ENCODE results near the gene BCAT1.
"Not testable (repeated sequence)": the region's sequence is repeated elsewhere in the genome, so short reads cannot be mapped to it uniquely, and the experiment has no call there.

The BCAT1 gene

DNA sequence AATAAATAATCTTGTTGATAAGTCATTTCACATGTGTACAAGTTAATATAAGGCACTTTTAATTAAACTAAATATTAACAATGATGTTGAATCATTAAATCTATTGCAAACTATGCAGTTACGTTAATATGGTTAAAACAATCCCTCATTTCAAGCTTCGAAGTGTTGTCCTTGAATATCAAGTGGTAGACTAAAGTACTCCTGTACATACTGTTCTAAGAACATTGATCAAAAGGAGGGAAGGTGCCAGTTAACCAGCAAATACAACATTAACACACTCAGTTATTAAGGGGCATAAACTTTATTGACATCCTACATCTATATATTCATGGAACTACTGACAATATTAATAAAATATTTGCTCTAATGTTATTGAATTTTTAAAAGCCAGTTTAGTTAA is 8.7 kb downstream of the BCAT1 start:
- Histone ChIP-seq H3K4me3 (ENCODE audit: control insufficient read depth in 1 of 7, extremely low read depth in 1 of 7, insufficient read depth in 4 of 7, low read depth in 2 of 7, low read length in 6 of 7) (no peak overlapping the region), H3K27me3 (replicated peaks in 2 of 5; ENCODE audit: control insufficient read depth in 4 of 5, insufficient read depth in 5 of 5, low read length in 4 of 5) (no peaks in the 10 kb centered on the region), H3K9me3 (ENCODE audit: control extremely low read depth in 1 of 5, control insufficient read depth in 4 of 5, insufficient read depth in 2 of 5, low read depth in 1 of 5, low read length in 4 of 5) (no peaks in the 10 kb centered on the region), H3K36me3 (ENCODE audit: control insufficient read depth in 4 of 4, insufficient read depth in 4 of 4, low read length in 3 of 4) (peaks cover 0 to 33% (median 5%) of the 10 kb centered on the region in 4 experiments), H3K27ac (ENCODE audit: insufficient read depth in 1 of 2, low read depth in 1 of 2, low read length in 2 of 2, poor library complexity in 1 of 2, severe bottlenecking in 2 of 2) (no peak overlapping the region), H3K4me1 (ENCODE audit: control extremely low read depth in 1 of 4, control insufficient read depth in 4 of 4, insufficient read depth in 4 of 4, low read length in 3 of 4) (peaks cover 8 to 27% (median 16%) of the 10 kb centered on the region in 4 experiments)
- CTCF ChIA-PET, result interaction anchor here (0.8 to 0.9 kb wide), 2 partner anchors 10 to 21 kb away, joined by 3 to 4 read pairs; no protein-coding TSS in a partner anchor
- POLR2A ChIA-PET, result no interaction called here
- WGBS (ENCODE audit: insufficient coverage), result no CpG with 5 or more reads among the region's 2 CpGs
- no peak for DNase-seq

DNA sequence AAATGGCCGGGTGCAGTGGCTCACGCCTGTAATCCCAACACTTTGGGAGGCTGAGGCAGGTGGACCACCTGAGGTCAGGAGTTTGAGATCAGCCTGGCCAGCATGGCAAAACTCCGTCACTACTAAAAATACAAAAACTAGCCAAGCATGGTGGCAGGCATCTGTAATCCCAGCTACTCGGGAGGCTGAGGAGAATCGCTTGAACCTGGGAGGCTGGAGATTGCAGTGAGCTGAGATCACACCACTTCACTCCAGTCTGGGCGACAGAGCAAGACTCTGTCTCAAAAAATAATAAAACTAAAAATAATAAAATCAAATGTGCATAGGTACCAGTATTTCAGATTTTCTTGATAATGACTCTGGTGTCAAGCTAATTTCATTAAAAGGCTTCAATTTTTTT is 9.3 kb downstream of the BCAT1 start:
- H3K27ac ChIP-seq (ENCODE audit: insufficient read depth in 1 of 2, low read depth in 1 of 2, low read length in 2 of 2, poor library complexity in 1 of 2, severe bottlenecking in 2 of 2); H3K9me3 ChIP-seq (ENCODE audit: control extremely low read depth in 1 of 5, control insufficient read depth in 4 of 5, insufficient read depth in 2 of 5, low read depth in 1 of 5, low read length in 4 of 5); H3K4me3 ChIP-seq (ENCODE audit: control insufficient read depth in 1 of 7, extremely low read depth in 1 of 7, insufficient read depth in 4 of 7, low read depth in 2 of 7, low read length in 6 of 7); H3K27me3 ChIP-seq (replicated peaks in 2 of 5; ENCODE audit: control insufficient read depth in 4 of 5, insufficient read depth in 5 of 5, low read length in 4 of 5); POLR2A ChIA-PET; DNase-seq: not testable (repeated sequence)
- CTCF ChIA-PET, result interaction anchor here (0.8 to 0.9 kb wide), 2 partner anchors 9 to 21 kb away, joined by 3 to 4 read pairs; no protein-coding TSS in a partner anchor
- Histone ChIP-seq H3K4me1 (ENCODE audit: control extremely low read depth in 1 of 4, control insufficient read depth in 4 of 4, insufficient read depth in 4 of 4, low read length in 3 of 4) (peaks cover 10 to 27% (median 19%) of the 10 kb centered on the region in 4 experiments), H3K36me3 (ENCODE audit: control insufficient read depth in 4 of 4, insufficient read depth in 4 of 4, low read length in 3 of 4) (peaks cover 0 to 32% (median 4%) of the 10 kb centered on the region in 4 experiments)
- 100% methylated on average over 4 of the region's 6 CpGs for WGBS (ENCODE audit: insufficient coverage)

DNA sequence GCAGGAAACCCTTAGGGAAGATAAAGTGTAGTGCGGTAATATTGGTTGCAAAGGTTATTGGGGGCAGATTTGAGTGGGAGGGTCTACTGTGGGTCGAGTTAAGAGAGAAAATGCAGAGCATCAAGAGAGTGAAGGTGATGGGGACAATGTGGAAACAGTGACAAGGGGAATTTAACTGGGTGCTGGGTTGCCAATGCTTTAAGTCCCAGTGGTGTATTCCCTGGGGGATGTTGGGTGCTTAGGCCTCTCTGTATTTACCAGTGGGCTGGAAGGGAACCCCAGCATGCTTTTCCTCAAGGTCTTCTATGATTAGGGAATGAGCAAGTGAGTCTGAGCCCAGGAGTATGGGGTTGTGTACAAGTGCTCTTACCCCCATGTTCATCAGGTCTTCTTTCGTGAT is 10.6 kb downstream of the BCAT1 start:
- WGBS (ENCODE audit: insufficient coverage), result 100% methylated on average over 2 of the region's 3 CpGs
- ChIA-PET POLR2A (no interaction called here), CTCF (interaction anchor here (1.2 kb wide), 1 partner anchor 35 kb away, joined by 3 read pairs; no protein-coding TSS in a partner anchor)
- H3K9me3 ChIP-seq (ENCODE audit: control extremely low read depth in 1 of 5, control insufficient read depth in 4 of 5, insufficient read depth in 2 of 5, low read depth in 1 of 5, low read length in 4 of 5), result no peaks in the 10 kb centered on the region
- peaks cover 0 to 30% (median 1%) of the 10 kb centered on the region in 4 experiments for H3K36me3 ChIP-seq (ENCODE audit: control insufficient read depth in 4 of 4, insufficient read depth in 4 of 4, low read length in 3 of 4)
- H3K4me3 ChIP-seq (ENCODE audit: control insufficient read depth in 1 of 7, extremely low read depth in 1 of 7, insufficient read depth in 4 of 7, low read depth in 2 of 7, low read length in 6 of 7), result no peak overlapping the region
- DNase-seq, result no peak
- no peak overlapping the region for H3K27ac ChIP-seq (ENCODE audit: insufficient read depth in 1 of 2, low read depth in 1 of 2, low read length in 2 of 2, poor library complexity in 1 of 2, severe bottlenecking in 2 of 2)
- peaks cover 5 to 25% (median 15%) of the 10 kb centered on the region in 4 experiments for H3K4me1 ChIP-seq (ENCODE audit: control extremely low read depth in 1 of 4, control insufficient read depth in 4 of 4, insufficient read depth in 4 of 4, low read length in 3 of 4)
- no peaks in the 10 kb centered on the region for H3K27me3 ChIP-seq (replicated peaks in 2 of 5; ENCODE audit: control insufficient read depth in 4 of 5, insufficient read depth in 5 of 5, low read length in 4 of 5)

DNA sequence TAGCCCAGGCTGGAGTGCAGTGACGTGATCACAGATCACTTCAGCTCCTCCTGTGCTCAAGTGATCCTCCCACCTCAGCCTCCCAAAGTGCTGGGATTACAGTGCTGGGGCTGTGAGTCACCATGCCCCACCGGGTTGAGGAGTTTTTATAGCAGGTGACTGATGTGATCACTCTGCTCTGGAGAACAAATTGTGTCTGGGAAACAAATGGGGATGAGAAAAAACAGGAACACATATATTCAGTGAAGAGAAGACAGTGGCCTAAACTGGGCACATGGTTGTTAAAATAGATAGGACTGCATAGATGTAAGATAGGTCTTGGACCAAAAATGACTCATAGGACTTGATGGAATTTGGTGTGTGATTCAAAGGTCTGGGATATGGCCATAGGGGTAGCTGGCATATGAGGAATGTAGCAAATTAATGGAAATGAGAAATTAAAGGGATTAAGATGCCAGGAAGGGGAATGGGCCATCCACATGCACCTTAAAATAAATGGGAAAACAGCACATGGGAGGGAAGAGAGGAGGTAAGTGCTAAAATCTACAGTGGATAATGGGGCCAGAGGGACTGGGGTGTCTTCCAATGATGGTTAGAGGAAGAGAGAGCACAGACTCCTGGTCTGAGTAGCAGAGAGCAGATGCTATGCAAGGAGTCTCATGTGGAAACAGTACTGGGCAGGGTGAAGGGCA is 11.2 kb downstream of the BCAT1 start:
- CTCF ChIA-PET, result interaction anchor here (1.2 kb wide), 1 partner anchor 35 kb away, joined by 3 read pairs; no protein-coding TSS in a partner anchor
- Histone ChIP-seq H3K27ac (ENCODE audit: insufficient read depth in 1 of 2, low read depth in 1 of 2, low read length in 2 of 2, poor library complexity in 1 of 2, severe bottlenecking in 2 of 2) (no peak overlapping the region), H3K36me3 (ENCODE audit: control insufficient read depth in 4 of 4, insufficient read depth in 4 of 4, low read length in 3 of 4) (peaks cover 0 to 29% (median 1%) of the 10 kb centered on the region in 4 experiments), H3K9me3 (ENCODE audit: control extremely low read depth in 1 of 5, control insufficient read depth in 4 of 5, insufficient read depth in 2 of 5, low read depth in 1 of 5, low read length in 4 of 5) (no peaks in the 10 kb centered on the region), H3K4me3 (ENCODE audit: control insufficient read depth in 1 of 7, extremely low read depth in 1 of 7, insufficient read depth in 4 of 7, low read depth in 2 of 7, low read length in 6 of 7) (no peak overlapping the region), H3K27me3 (replicated peaks in 2 of 5; ENCODE audit: control insufficient read depth in 4 of 5, insufficient read depth in 5 of 5, low read length in 4 of 5) (no peaks in the 10 kb centered on the region), H3K4me1 (ENCODE audit: control extremely low read depth in 1 of 4, control insufficient read depth in 4 of 4, insufficient read depth in 4 of 4, low read length in 3 of 4) (peaks cover 5 to 27% (median 18%) of the 10 kb centered on the region in 4 experiments)
- no peak for DNase-seq
- WGBS (ENCODE audit: insufficient coverage), result 80% methylated on average over 2 of the region's 2 CpGs
- POLR2A ChIA-PET, result no interaction called here

DNA sequence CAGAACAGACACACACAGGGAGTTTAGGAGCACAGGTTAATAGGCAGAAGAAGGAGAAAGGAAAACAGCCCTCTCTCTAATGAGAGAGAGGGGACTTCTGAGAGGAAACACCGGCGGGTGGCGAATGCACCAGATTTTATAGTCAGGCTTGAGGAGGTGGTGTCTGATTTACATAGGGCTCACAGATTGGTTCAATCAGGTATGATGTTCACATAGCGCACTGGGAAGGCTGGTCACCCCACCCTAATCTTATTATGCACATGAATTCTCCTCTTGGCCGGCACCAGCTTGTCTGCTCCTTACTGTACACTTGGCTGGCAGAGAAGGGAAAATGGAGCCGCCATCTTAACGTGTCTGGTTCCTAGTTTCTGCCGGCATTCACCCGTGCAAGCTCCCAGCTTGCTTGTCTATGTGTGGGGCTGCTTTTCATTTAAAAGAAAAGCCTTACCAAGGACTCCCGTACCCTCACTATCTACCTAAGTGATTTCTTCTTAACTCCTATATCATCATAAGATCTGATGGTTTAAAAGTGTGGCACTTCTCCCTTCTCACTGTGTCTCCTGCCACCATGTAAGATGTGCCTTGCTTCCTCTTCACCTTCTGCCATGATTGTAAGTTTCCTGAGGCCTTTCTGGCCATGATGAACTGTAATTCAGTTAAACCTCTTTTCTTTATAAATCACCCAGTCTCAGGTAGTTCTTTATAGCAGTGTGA is 15.1 kb downstream of the BCAT1 start:
- Histone ChIP-seq H3K9me3 (ENCODE audit: control extremely low read depth in 1 of 5, control insufficient read depth in 4 of 5, insufficient read depth in 2 of 5, low read depth in 1 of 5, low read length in 4 of 5) (no peaks in the 10 kb centered on the region), H3K36me3 (ENCODE audit: control insufficient read depth in 4 of 4, insufficient read depth in 4 of 4, low read length in 3 of 4) (peaks cover 0 to 17% (median 0%) of the 10 kb centered on the region in 4 experiments), H3K27me3 (replicated peaks in 2 of 5; ENCODE audit: control insufficient read depth in 4 of 5, insufficient read depth in 5 of 5, low read length in 4 of 5) (no peaks in the 10 kb centered on the region), H3K27ac (ENCODE audit: insufficient read depth in 1 of 2, low read depth in 1 of 2, low read length in 2 of 2, poor library complexity in 1 of 2, severe bottlenecking in 2 of 2) (peak overlapping the region in 1 of 2 experiments; percentile 27), H3K4me3 (ENCODE audit: control insufficient read depth in 1 of 7, extremely low read depth in 1 of 7, insufficient read depth in 4 of 7, low read depth in 2 of 7, low read length in 6 of 7) (no peak overlapping the region), H3K4me1 (ENCODE audit: control extremely low read depth in 1 of 4, control insufficient read depth in 4 of 4, insufficient read depth in 4 of 4, low read length in 3 of 4) (peaks cover 5 to 41% (median 31%) of the 10 kb centered on the region in 4 experiments)
- WGBS (ENCODE audit: insufficient coverage), result no CpG with 5 or more reads among the region's 10 CpGs
- DNase-seq, result no peak
- ChIA-PET CTCF (no interaction called here), POLR2A (no interaction called here)

DNA sequence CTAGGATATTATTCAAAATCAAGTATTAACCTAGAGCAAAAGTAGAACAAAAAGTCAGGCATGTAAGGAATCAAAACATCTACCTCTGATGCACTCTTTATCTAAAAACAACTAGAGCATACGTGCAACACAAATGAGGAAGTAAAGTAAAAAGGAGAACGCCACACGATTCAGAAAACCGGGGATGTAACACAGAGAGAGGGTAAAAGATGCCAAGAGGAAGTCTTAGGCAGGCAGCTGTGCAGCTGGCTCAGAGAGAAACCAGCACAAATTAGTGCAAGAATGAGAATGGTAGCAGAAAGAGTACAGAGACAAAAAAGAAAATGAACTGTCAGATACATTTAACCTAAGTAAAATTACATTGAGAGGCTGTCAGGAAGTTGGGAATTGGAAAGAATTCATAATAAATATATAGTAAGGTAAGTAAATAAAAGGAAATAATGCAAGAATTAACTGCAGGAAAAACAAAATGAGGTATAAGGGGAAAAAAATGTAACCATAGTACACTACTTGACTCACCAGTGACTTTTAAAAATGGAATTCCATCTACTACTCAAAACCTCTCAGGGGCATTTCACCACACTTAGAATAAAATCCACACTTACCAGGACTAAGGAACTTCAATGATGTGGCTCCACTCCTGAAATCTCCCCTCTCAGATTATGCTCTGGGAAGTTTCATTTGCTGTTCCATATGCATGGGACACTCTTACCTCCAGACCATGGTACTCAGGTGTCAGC is 17.1 kb downstream of the BCAT1 start:
- H3K4me3 ChIP-seq (ENCODE audit: control insufficient read depth in 1 of 7, extremely low read depth in 1 of 7, insufficient read depth in 4 of 7, low read depth in 2 of 7, low read length in 6 of 7), result peak overlapping the region in 5 of 7 experiments; percentile 8 to 66 (median 43)
- ChIA-PET POLR2A (interaction anchor here (1.0 kb wide), 1 partner anchor 14 kb away, joined by 4 read pairs; no protein-coding TSS in a partner anchor), CTCF (interaction anchor here (1.0 to 1.7 kb wide), 5 partner anchors 8 to 80 kb away, joined by 3 to 5 read pairs (median 4); no protein-coding TSS in a partner anchor)
- no peaks in the 10 kb centered on the region for H3K27me3 ChIP-seq (replicated peaks in 2 of 5; ENCODE audit: control insufficient read depth in 4 of 5, insufficient read depth in 5 of 5, low read length in 4 of 5)
- peaks cover 5 to 34% (median 28%) of the 10 kb centered on the region in 4 experiments for H3K4me1 ChIP-seq (ENCODE audit: control extremely low read depth in 1 of 4, control insufficient read depth in 4 of 4, insufficient read depth in 4 of 4, low read length in 3 of 4)
- peak overlapping the region; percentile 46 to 61 for H3K27ac ChIP-seq (ENCODE audit: insufficient read depth in 1 of 2, low read depth in 1 of 2, low read length in 2 of 2, poor library complexity in 1 of 2, severe bottlenecking in 2 of 2)
- H3K36me3 ChIP-seq (ENCODE audit: control insufficient read depth in 4 of 4, insufficient read depth in 4 of 4, low read length in 3 of 4), result peaks cover 0 to 10% (median 0%) of the 10 kb centered on the region in 4 experiments
- 0% methylated on average over 3 of the region's 4 CpGs for WGBS (ENCODE audit: insufficient coverage)
- DNase-seq, result peak; percentile 81 to 97 (median 95)
- no peaks in the 10 kb centered on the region for H3K9me3 ChIP-seq (ENCODE audit: control extremely low read depth in 1 of 5, control insufficient read depth in 4 of 5, insufficient read depth in 2 of 5, low read depth in 1 of 5, low read length in 4 of 5)
